ENCODE measurements around the gene VSTM1.

The VSTM1 gene, protein sequence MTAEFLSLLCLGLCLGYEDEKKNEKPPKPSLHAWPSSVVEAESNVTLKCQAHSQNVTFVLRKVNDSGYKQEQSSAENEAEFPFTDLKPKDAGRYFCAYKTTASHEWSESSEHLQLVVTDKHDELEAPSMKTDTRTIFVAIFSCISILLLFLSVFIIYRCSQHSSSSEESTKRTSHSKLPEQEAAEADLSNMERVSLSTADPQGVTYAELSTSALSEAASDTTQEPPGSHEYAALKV

DNA sequence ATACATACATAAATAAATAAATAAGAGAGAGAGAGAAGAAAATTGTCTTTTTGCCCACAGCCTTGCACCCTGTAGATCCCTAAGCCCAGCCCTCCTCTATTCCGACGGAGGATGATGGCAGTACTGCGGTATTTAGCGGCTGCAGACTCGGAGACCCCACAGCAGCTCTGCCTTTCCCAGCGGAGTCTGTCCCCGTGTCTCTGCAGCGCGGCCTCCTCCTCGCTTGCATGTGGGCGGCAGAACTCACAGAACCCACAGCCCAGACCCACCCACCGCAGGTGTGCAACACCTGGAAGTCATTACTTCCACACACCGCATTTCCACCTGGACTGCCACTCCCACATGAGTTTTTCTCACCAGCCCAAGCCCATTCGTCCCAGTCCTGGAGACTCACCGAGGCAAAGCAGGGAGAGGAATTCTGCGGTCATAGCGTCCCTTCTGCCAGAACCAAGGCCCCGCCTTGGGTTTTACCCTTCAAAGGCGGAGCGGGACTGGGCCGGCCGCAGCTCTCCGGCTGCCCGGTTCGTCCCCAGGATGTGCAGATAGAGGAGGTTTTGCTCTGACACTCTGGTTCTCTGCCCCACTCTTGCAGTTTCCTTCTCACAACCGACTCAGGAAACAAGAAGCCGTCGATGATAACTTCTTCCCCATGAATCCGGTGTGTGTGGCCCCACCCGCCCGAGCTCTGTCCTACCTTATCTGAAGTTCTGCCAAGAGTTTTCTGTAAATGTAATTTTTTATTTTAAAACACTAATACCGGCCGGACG lies at the start of gene VSTM1:
VSTM1 (minus strand) TSS at position 548 of the 767 bp plus-strand sequence; CDS start at position 428, 120 bp downstream.
- no peak within 1 kb of the TSS for H2AFZ ChIP-seq (ENCODE audit: low read depth)
- H3K27ac ChIP-seq, result no peak within 1 kb of the TSS
- no peaks in the 10 kb centered on the region for H3K79me2 ChIP-seq (ENCODE audit: insufficient read depth, low read depth)
- no peak within 1 kb of the TSS for H3K4me2 ChIP-seq
- H4K20me1 ChIP-seq (ENCODE audit: insufficient read depth), result no peaks in the 10 kb centered on the region
- no peaks in the 10 kb centered on the region for H3K36me3 ChIP-seq (ENCODE audit: insufficient read depth)
- TF ChIP-seq, protein P1, sequence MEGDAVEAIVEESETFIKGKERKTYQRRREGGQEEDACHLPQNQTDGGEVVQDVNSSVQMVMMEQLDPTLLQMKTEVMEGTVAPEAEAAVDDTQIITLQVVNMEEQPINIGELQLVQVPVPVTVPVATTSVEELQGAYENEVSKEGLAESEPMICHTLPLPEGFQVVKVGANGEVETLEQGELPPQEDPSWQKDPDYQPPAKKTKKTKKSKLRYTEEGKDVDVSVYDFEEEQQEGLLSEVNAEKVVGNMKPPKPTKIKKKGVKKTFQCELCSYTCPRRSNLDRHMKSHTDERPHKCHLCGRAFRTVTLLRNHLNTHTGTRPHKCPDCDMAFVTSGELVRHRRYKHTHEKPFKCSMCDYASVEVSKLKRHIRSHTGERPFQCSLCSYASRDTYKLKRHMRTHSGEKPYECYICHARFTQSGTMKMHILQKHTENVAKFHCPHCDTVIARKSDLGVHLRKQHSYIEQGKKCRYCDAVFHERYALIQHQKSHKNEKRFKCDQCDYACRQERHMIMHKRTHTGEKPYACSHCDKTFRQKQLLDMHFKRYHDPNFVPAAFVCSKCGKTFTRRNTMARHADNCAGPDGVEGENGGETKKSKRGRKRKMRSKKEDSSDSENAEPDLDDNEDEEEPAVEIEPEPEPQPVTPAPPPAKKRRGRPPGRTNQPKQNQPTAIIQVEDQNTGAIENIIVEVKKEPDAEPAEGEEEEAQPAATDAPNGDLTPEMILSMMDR (conservative IDR thresholded peaks at IDR 0.05; ENCODE audit: low read depth, low read length), result no peak
- H3K9ac ChIP-seq, result no peak within 1 kb of the TSS
- H3K27me3 ChIP-seq (ENCODE audit: insufficient read depth, low read depth), result peaks cover 22% of the 10 kb centered on the region
- no peaks in the 10 kb centered on the region for H3K4me1 ChIP-seq (ENCODE audit: low read depth, poor library complexity, severe bottlenecking)
- no peak within 1 kb of the TSS for H3K4me3 ChIP-seq (IDR thresholded peaks at IDR 0.05; ENCODE audit: insufficient read depth, low read depth, low read length)

- Histone ChIP-seq H3K4me2 (no peak overlapping the region), H4K20me1 (ENCODE audit: insufficient read depth) (no peaks in the 10 kb centered on the region), H3K4me1 (ENCODE audit: low read depth, poor library complexity, severe bottlenecking) (peaks cover 2% of the 10 kb centered on the region), H3K9ac (no peak overlapping the region), H2AFZ (ENCODE audit: low read depth) (no peak overlapping the region), H3K36me3 (ENCODE audit: insufficient read depth) (peaks cover 3% of the 10 kb centered on the region; the same call in 1 of the 2 replicates), H3K79me2 (ENCODE audit: insufficient read depth, low read depth) (peaks cover 4% of the 10 kb centered on the region; the same call in 1 of the 2 replicates), H3K27ac (no peak overlapping the region), H3K4me3 (IDR thresholded peaks at IDR 0.05; ENCODE audit: insufficient read depth, low read depth, low read length) (no peak overlapping the region), H3K27me3 (ENCODE audit: insufficient read depth, low read depth) (no peaks in the 10 kb centered on the region)
- TF ChIP-seq, protein P1 (conservative IDR thresholded peaks at IDR 0.05; ENCODE audit: low read depth, low read length), result no peak
These were observed 46.0 kb upstream of the VSTM1 start for GRCh38 chr19:54109651-54110050.

GRCh38 chr19:54108496-54108895 lies 44.8 kb upstream of the VSTM1 start:
- H3K36me3 ChIP-seq (ENCODE audit: insufficient read depth), result peaks cover 3% of the 10 kb centered on the region; the same call in 1 of the 2 replicates
- H3K4me2 ChIP-seq, result no peak overlapping the region
- H3K27ac ChIP-seq, result no peak overlapping the region
- H3K79me2 ChIP-seq (ENCODE audit: insufficient read depth, low read depth), result peaks cover 15% of the 10 kb centered on the region
- peaks cover 11% of the 10 kb centered on the region for H3K4me1 ChIP-seq (ENCODE audit: low read depth, poor library complexity, severe bottlenecking)
- TF ChIP-seq, protein P1 (conservative IDR thresholded peaks at IDR 0.05; ENCODE audit: low read depth, low read length), result no peak
- H3K27me3 ChIP-seq (ENCODE audit: insufficient read depth, low read depth), result no peaks in the 10 kb centered on the region
- no peak overlapping the region for H3K4me3 ChIP-seq (IDR thresholded peaks at IDR 0.05; ENCODE audit: insufficient read depth, low read depth, low read length)
- no peak overlapping the region for H3K9ac ChIP-seq
- H4K20me1 ChIP-seq (ENCODE audit: insufficient read depth), result no peaks in the 10 kb centered on the region
- no peak overlapping the region for H2AFZ ChIP-seq (ENCODE audit: low read depth)

DNA sequence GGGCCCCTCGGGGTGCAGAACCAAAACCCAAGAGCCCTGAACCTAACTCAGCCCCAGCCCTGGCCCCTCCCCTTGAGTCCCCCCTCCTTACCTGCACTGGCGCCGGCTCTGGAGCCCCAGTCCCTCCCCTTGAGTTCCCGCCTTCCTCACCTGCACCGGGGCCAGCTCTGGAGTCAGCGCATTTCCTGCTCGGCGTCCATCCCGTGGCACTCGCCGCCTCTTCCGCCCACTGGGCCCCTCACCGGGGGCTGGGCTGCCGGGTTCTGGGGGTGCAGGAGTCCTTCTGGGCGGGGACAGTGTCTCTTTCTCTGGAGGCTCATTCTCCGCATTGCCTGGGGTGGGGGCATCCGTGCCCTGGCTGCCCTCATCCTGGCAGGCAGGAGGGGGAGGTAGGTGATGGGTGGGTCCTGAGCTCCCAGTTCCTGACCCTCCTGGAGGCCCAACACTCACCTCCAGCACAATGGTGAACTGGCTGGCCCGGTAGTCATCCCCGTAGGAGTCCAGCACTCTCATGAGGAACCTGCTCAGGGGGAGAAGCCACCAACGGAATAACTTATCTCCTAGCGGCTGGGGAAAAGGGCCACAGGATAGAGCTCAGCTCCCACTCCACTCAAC lies 44.3 kb upstream of the VSTM1 start:
- H3K4me1 ChIP-seq (ENCODE audit: low read depth, poor library complexity, severe bottlenecking), result peaks cover 13% of the 10 kb centered on the region
- no peaks in the 10 kb centered on the region for H3K27me3 ChIP-seq (ENCODE audit: insufficient read depth, low read depth)
- no peak overlapping the region for H2AFZ ChIP-seq (ENCODE audit: low read depth)
- no peak overlapping the region for H3K4me3 ChIP-seq (IDR thresholded peaks at IDR 0.05; ENCODE audit: insufficient read depth, low read depth, low read length)
- TF ChIP-seq, protein P1 (conservative IDR thresholded peaks at IDR 0.05; ENCODE audit: low read depth, low read length), result no peak
- H3K79me2 ChIP-seq (ENCODE audit: insufficient read depth, low read depth), result peaks cover 20% of the 10 kb centered on the region
- peaks cover 3% of the 10 kb centered on the region; the same call in 1 of the 2 replicates for H3K36me3 ChIP-seq (ENCODE audit: insufficient read depth)
- H3K27ac ChIP-seq, result no peak overlapping the region
- H3K4me2 ChIP-seq, result no peak overlapping the region
- H4K20me1 ChIP-seq (ENCODE audit: insufficient read depth), result no peaks in the 10 kb centered on the region
- H3K9ac ChIP-seq, result no peak overlapping the region
